Upper lobe of left lung (tissue), 6 donors: Measurements from ENCODE around the gene SNX24. TPM values are rescaled to one million over a fixed set of nuclear protein-coding genes. Genes with fewer than 3 reads are reported as not detected.

Experiments used
- ATAC-seq, 2 donors: fragments of 200-7000 bp; cut with Tn5 transposase; one replicate each; pipeline ENCODE4 v1.9.1; 2022; ENCODE audit warnings: mild to moderate bottlenecking in 2 of 2, moderate library complexity in 2 of 2; ENCODE audit not compliant: low FRiP score in 2 of 2
- DNase-seq, 2 donors: peaks; one replicate each; pipeline ENCODE4 v3.0.0-alpha.2; 2019 to 2020
- H3K27ac ChIP-seq, 4 donors: fragments of 200-600 bp; sonication (generic); one replicate each; pipeline ENCODE4 v1.5.1; 2016 to 2019
- H3K27me3 ChIP-seq, 4 donors: fragments of 200-600 bp; sonication (generic); one replicate each; pipeline ENCODE4 v1.5.1; 2017 to 2019
- H3K36me3 ChIP-seq, 4 donors: fragments of 200-600 bp; sonication (generic); one replicate each; pipeline ENCODE4 v1.5.1; 2016 to 2019
- H3K4me1 ChIP-seq, 4 donors: fragments of 200-600 bp; sonication (generic); one replicate each; pipeline ENCODE4 v1.5.1; 2018 to 2019
- H3K4me3 ChIP-seq, 4 donors: fragments of 200-600 bp; sonication (generic); one replicate each; pipeline ENCODE4 v1.5.1; 2017 to 2019; ENCODE audit warnings: mild to moderate bottlenecking in 2 of 4, moderate library complexity in 1 of 4
- H3K9me3 ChIP-seq, 4 donors: fragments of 200-600 bp; sonication (generic); one replicate each; pipeline ENCODE4 v1.5.1; 2018 to 2019
- CTCF ChIP-seq, 6 experiments: fragments of 450-650 bp in 4 of 6; fragments of 200-600 bp in 2 of 6; sonication (generic) in 2 of 6; IDR thresholded peaks; one replicate each; pipeline ENCODE4 v1.5.1; 2016 to 2019; ENCODE audit warnings: antibody characterized with exemption in 6 of 6
- EP300 ChIP-seq, 4 donors: sonication (generic); formaldehyde crosslinking; IDR thresholded peaks; one replicate each; pipeline ENCODE4 v1.5.1; 2017; ENCODE audit warnings: antibody characterized with exemption in 4 of 4, control low read depth in 2 of 4
- POLR2A ChIP-seq, 4 donors: fragments of 450-650 bp; IDR thresholded peaks; one replicate each; pipeline ENCODE4 v1.5.1; 2016 to 2017; ENCODE audit warnings: antibody characterized with exemption in 4 of 4, mild to moderate bottlenecking in 2 of 4
- POLR2AphosphoS5 ChIP-seq, 2 donors: sonication (generic); formaldehyde crosslinking; IDR thresholded peaks; one replicate each; pipeline ENCODE4 v1.5.1; 2017; ENCODE audit warnings: antibody characterized with exemption in 2 of 2
- WGBS, 2 donors: methylation state at CpG; one replicate each; pipeline ENCODE4 v1.1.5; 2017 to 2018; 5-methylcytosine and 5-hydroxymethylcytosine counted together
- total RNA-seq, 6 donors: library from RNA; depleted of rRNA in 4 of 6; stranded (reverse); fragments of >200 nt in 4 of 6; gene quantifications; one replicate each; pipeline versions ENCODE4 v1.1.0 to v1.2.1, GENCODE V29; 2016 to 2021
- donor health status: DM: no; HTN: no; CAD: no; lungs with moderate emphysema.
- donor health status: DM: no; HTN: yes; CAD: no; lungs with severe emphysema.

SNX24 gene
- total RNA-seq, 6 donors from 2014 or later = 24.2 to 61.8 (median 35.6) TPM

GRCh38 chr5:122885045-122885517 is 39.7 kb downstream of the SNX24 start:
- Histone ChIP-seq H3K27ac (no peak overlapping the region), H3K27me3 (no peaks in the 10 kb centered on the region), H3K9me3 (no peaks in the 10 kb centered on the region), H3K4me1 (peaks cover 0 to 6% (median 3%) of the 10 kb centered on the region in 4 donors), H3K36me3 (no peaks in the 10 kb centered on the region), H3K4me3 (no peak overlapping the region)
- ATAC-seq (no peak), DNase-seq (no peak)
- 59 to 86% methylated on average over 1 of the region's 1 CpG for WGBS, 2 donors
- TF ChIP-seq POLR2AphosphoS5 (IDR thresholded peaks at IDR 0.05) = no peak
- TF ChIP-seq POLR2A (IDR thresholded peaks at IDR 0.05) = no peak
- no peak for TF ChIP-seq CTCF (IDR thresholded peaks at IDR 0.05)
- TF ChIP-seq EP300 (IDR thresholded peaks at IDR 0.05) = no peak

GRCh38 chr5:122885891-122886290 is 40.5 kb downstream of the SNX24 start:
- TF ChIP-seq CTCF (IDR thresholded peaks at IDR 0.05) (no peak), POLR2AphosphoS5 (IDR thresholded peaks at IDR 0.05) (no peak), POLR2A (IDR thresholded peaks at IDR 0.05) (no peak), EP300 (IDR thresholded peaks at IDR 0.05) (no peak)
- Histone ChIP-seq H3K36me3 (no peaks in the 10 kb centered on the region), H3K27me3 (no peaks in the 10 kb centered on the region), H3K9me3 (no peaks in the 10 kb centered on the region), H3K27ac (no peak overlapping the region), H3K4me3 (no peak overlapping the region), H3K4me1 (peaks cover 0 to 6% (median 3%) of the 10 kb centered on the region in 4 donors)
- DNase-seq (peak in 1 of 2 donors; percentile 41), ATAC-seq (no peak)
- 93 to 96% methylated on average over 6 of the region's 6 CpGs for WGBS, 2 donors

- no peaks in the 10 kb centered on the region for H3K27me3 ChIP-seq
- no peaks in the 10 kb centered on the region for H3K36me3 ChIP-seq
- no peak overlapping the region for H3K4me3 ChIP-seq
- DNase-seq = no peak
- H3K9me3 ChIP-seq = no peaks in the 10 kb centered on the region
- WGBS, 2 donors = 96 to 100% methylated on average over 1 of the region's 1 CpG
- no peak for TF ChIP-seq POLR2AphosphoS5 (IDR thresholded peaks at IDR 0.05)
- TF ChIP-seq EP300 (IDR thresholded peaks at IDR 0.05) = no peak
- TF ChIP-seq CTCF (IDR thresholded peaks at IDR 0.05) = no peak
- ATAC-seq = no peak
- H3K27ac ChIP-seq = no peak overlapping the region
- peaks cover 0 to 6% (median 0%) of the 10 kb centered on the region in 4 donors for H3K4me1 ChIP-seq
Observed at GRCh38 chr5:122895141-122895540, 49.7 kb downstream of the SNX24 start.

GRCh38 chr5:122896598-122897282 is 51.3 kb downstream of the SNX24 start:
- DNase-seq (no peak), ATAC-seq (peak in 1 of 2 donors; percentile 54)
- Histone ChIP-seq H3K27me3 (no peaks in the 10 kb centered on the region), H3K27ac (no peak overlapping the region), H3K36me3 (no peaks in the 10 kb centered on the region), H3K9me3 (no peaks in the 10 kb centered on the region), H3K4me1 (peaks cover 0 to 3% (median 0%) of the 10 kb centered on the region in 4 donors), H3K4me3 (no peak overlapping the region)
- TF ChIP-seq CTCF (IDR thresholded peaks at IDR 0.05) (peak in 2 of 6 experiments; percentile 16 to 50), POLR2A (IDR thresholded peaks at IDR 0.05) (no peak)
- 66 to 71% methylated on average over 4 of the region's 4 CpGs for WGBS, 2 donors

GRCh38 chr5:122897283-122897602 is 51.8 kb downstream of the SNX24 start:
- no peaks in the 10 kb centered on the region for H3K9me3 ChIP-seq
- no peaks in the 10 kb centered on the region for H3K4me1 ChIP-seq
- TF ChIP-seq CTCF (IDR thresholded peaks at IDR 0.05) = peak in 1 of 6 experiments; percentile 2
- TF ChIP-seq POLR2A (IDR thresholded peaks at IDR 0.05) = no peak
- no peak for ATAC-seq
- no peaks in the 10 kb centered on the region for H3K36me3 ChIP-seq
- no peak overlapping the region for H3K4me3 ChIP-seq
- DNase-seq = no peak
- H3K27me3 ChIP-seq = no peaks in the 10 kb centered on the region
- H3K27ac ChIP-seq = no peak overlapping the region
